Measurements from ENCODE around the gene LMO7.

Gene LMO7

DNA sequence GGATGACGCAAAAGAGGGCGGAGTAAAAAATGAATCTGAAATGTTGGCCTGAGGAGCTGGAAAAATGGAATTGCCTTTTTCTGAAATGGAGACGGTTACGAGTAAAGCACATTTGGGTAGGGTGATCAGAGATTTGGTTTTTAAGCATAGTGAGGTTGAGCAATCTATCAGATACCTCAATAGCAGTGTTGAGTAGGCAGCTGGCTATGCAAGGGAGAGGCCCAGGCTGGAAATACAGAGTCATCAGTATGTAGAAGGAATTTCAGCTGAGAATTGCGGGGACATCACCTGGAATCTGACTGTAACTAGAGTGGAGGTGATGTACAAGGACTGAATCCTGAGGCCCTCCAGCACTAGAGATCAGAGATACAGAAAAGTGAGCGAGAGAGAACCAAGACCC is 224.8 kb downstream of the LMO7 start:
- DNase-seq = no peak

DNA sequence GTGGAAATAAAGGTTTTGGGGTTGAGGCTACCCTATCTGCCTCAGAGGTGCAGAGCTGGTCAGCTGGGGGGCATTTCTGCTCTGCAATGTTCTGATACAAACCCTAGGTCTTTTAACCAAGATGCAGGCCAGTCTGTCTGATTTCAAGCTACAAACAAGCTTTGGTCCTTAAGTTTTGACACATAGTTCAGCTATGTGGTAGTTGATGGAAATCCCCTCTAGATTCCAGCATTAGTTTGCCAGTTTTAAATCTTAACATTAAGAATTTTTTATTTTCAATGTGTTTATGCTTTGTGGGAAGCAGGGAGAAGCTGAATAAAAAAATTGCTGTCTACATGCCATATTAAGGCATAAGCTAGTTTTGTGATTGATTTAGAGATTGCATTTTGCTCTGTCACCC is 225.7 kb downstream of the LMO7 start:
- no peak for DNase-seq

DNA sequence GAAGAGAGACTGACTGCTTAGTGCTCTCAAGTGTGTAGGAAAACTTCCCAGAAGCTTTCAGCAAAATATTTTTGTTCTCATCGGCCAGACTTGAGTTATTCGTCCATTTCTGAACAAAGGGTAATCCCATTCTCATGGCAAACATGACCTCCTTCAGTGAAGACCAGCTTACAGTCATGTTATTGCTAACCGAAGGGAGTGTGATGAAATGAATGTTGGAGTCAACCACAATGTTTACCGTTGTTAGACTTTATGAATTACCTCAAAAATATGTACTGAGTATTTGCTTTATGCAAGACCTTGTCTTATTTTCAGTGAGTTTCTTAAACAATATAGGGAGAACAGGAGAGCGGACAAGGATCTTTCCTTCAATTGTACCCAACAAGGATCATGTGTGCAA is 228.6 kb downstream of the LMO7 start:
- no peak for DNase-seq

DNA sequence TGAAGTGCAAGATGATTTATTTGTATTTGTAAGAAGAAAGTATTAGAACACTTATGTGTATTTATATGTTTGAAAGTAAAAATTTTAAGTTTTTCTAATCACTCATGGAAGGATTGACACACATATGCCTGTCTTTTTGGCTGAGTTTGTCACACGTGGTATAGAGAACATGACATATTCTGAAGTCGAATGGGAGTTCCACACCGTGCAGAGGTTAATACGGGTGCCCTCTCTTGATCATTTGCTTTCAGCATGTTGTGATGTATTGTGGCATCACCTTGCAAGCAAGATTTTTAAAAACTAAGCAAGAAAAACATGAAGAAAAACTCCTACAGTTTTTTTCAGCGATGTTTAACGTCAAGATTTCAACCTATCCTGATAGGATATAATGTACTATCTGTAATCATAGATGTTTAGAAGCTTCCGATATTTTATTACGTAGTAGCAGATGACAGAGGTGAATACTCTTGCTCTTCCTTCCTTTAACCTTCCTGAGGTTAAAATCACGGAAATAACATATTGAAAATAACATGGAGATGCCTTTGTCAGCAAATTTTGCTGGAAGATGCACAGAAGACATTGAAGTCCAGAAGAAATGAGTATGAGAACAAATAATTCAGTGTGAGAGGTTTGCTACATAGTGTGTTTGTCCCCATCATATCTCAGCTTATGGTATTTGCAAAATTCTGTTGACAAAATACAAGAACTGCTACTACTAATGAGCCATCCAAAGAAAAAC is 231.4 kb downstream of the LMO7 start:
- no peak for DNase-seq

DNA sequence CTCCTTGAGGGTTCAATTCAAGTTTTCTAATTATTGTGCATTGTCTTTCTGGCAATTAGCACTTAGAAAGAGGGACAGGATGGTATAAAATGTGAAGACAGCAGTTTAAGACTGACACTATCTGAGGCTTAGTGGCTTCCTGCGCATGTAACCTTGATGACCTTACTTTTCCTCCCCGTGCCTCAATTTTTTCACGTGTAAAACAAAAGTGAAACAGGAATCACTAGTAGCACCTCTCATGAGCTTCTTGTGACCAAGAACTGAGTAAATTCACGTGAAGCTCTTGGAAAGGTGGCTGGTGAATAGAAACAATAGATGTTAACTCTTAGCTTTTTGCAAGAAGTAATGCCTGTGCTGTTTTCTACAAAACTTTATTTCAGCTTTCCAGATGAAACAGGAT is 233.9 kb downstream of the LMO7 start:
- no peak for DNase-seq

DNA sequence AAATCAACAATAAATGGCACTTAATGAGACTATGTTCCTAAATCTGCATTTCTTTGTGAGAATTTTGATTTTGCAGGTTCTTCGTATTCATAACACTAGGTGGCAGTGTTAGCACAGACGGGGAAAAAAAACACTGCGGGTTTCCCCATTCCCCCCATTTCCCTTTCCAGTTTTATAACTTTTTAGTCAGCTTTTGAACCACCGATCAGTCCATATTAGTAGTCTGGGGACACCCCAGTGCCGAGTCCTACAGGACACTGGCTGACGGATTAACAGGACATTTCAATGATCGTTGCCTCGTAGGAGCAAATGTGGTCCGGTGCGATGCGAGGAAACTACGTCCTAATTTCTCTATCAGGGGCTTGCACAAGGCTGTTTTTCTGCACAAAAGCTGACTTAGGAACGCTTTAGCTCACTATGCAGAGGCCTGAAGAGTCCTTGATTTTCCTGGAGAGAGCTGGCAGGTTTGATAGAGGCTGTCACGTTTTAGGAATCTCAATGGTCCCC is 234.3 kb downstream of the LMO7 start:
- DNase-seq = peak; percentile 65

DNA sequence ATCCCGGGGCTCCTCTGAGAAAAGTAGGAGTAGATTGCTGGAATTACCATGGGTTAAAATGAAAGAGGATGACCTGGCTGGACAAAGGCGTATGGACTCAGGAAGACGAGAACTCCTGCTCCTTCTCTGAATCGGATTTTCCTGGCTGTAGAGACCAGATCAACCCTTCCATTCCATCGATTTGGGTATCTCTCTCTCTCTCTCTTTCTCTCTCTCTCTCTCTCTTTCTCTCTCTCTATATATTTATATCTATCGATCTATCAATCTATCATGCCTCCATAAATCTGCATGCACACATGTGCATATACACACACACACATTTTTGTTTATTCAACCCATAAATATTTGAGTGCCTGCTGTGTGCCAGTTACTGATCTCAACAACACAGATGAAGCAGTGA is 234.9 kb downstream of the LMO7 start:
- no peak for DNase-seq

DNA sequence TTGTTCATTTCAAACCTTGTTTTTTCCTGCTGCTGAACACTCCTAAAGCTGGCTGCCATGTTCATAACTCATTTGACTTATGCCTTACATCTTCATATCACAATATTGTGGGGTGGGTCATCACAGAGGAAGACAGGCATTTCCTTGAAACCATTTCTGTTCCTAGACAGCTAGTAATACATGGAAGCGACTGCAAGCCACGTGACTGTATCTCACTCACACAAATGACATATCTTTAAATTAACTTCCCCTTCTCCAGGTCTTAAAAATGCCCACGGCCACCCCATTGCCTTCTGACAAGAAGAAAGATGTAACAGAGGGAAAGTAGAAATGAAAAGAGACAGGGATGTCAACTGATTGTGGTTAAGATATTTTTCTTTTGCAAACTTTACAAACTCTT is 236.8 kb downstream of the LMO7 start:
- peak; percentile 83 for DNase-seq

DNA sequence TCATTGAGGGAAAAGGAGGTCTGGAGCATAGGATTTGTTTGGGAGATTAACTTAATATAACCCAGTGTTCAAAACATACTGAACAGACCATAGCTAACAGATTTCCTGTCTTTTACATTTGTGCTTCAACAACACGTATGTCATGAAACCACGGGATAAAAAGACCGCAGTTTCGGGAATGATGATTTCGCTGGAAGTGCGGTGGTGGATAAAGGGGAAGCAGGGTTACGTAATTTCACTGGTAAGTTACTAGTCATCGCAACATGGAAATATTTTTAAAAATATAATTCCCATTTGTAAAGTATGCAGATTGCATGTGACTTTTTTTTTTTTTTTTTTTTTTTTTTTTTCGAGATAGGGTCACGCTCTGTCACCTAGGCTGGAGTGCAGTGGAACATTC is 237.4 kb downstream of the LMO7 start:
- no peak for DNase-seq

DNA sequence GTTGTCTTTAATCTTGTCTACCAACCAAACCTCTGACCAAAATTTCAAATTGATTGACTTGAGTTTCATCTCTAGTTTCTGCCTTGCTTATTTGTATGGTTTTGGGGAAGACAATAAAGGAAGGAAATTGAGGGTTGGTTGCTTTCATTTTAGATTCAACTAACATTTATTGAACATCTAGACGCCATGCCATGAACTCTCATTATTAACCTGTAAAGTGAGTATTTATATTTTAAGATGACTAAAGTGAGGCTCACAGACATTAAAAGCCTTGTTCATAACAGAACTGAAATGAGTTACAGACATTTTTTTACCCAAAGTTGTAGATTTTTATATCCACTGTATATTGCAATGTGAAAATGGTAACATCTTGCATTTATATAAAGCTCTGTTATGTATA is 239.3 kb downstream of the LMO7 start:
- DNase-seq = no peak

DNA sequence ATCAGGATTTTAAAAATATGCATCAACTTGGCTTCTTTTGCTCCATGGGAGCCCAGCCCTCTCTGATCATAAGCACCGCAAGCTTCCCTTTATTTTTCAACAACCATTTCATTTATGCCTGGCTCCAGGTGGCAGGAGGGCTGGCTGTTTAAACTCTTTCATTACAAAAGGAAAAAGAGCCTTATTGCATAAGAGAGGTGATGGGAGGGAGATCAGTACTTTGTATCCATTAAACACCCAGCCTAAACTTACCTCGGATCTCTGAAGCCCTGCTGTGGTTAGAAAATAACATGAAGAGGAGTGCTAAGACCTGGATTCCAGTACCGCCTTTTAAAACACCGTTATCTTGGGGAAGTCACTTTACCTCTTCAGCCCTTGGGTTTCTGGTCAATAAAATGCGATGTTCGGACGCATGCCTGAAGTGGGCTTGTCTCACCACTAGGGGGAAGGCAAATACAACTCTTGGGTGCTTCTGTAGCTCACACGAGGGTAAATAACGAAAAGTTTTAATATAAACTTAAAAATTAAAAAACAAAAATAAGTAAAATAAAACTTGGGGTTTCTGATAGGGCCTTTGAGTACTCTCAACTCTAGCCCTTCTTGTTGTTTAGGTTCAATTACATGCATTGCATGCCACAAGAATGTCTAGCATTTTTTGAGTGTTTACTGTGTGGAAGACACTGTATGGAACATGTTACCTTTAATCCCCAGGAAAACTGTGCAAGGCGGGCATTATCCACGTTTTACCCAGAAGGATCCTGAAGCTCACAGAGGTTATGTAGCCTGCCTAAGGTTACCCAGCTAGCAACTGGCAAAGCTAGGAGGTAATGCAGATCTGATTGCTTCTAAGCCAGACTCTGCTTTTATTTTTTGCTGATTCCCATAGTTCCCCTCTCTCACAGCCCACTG is 240.3 kb downstream of the LMO7 start:
- DNase-seq = peak; percentile 88

DNA sequence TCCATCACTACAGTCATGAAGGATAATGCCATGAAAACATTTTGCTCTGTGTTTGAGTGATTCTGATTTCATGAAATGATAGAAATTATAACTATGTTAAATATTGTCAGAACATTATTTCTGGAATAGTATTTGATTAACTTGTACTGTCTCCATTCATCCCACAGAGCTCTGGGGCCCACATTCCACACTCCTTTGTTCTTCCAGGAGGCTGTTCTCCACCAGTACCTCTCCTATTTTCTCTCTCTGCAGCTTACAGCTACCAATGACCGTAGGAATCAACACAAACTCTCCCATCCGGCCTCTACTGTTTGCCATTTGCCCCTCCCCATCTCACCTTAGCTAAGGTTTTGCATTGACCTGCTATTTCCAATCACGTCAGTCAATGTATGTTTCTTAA is 240.9 kb downstream of the LMO7 start:
- no peak for DNase-seq

DNA sequence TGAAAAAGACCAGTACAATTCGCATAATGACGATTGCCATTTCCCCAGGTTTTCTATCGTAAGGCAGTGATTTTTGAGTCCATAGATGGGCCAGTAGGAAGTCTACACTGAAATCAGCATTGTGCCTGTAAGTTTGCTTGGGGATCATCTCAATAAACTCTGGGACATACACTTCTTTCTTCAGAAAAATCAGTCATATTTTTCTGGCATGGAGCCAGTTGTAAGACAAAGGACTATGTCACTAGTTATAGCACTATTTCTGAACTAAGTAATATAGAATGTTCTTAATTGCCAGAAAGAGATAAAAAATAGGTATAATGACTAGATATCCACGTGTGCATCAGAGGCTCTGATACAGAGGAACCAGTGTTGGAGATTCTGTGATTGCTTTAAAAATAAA is 243.5 kb downstream of the LMO7 start:
- no peak for DNase-seq

DNA sequence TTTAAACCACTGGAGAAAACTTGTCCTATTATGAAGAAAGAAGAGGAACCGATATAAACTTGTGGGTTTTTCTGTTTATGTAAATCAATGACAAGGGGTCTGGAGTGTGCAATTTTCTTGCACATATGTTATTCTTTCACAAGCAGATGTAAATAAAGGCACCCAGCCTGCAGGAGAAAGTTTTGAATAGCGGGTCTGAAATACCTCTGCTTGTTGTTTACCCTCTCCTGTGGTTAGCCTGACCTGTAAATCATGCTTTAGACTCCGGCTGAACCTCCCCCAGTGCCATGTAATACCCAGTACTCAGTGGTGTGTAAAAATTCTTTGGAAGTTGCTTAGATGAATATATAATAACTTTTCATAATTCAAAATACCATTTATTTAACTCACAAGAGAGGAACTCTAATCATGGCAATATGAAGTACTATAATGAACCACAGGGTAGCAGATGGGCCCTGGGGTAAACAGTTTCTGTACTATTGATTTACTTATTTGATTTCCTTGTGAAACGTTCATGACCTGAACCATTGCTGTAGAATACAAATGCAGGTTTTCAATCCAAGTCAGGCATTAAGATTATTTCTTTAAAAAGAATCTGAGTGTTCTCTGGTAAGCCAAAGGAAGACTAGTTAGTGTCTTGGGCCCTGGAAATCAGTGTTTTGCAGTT is 245.1 kb downstream of the LMO7 start:
- DNase-seq = no peak

DNA sequence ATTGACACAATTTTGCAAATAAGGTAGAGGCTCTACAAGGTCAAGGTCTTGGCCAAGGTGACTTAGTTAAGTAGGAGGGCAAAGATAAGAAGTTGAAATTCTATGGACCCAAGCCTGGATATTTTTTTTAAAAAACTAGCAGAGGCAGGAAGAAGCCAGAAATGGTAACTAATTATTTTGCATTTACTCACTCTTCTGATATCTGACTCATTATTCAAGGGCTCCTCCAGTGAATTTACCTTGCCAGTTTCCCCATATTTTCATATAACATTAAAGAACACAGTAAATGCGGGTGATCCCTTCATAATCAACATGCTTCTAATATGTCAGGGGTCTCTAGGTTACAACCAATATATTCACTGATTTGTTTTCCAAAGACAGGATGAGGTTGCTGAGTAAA is 246.1 kb downstream of the LMO7 start:
- no peak for DNase-seq

DNA sequence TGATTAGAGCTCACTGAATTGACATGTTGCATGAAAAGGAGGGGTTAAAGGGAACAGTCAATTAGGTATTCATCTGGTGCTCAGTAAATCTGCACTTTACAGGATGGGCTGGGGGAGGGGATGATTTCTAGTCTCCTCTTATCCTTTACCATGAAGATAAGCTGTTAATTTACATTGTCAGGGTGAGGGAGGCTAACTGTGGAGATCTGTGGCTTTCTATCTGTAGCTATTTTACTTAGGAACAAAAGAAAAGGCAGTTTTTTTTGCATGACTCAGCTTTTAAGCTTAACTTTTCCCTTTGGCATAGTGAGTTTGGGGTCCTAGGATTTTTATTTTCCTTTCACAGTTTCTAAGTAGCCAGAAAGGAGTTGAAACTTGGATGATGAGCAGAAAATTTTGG is 253.3 kb downstream of the LMO7 start:
- DNase-seq = peak; percentile 86

DNA sequence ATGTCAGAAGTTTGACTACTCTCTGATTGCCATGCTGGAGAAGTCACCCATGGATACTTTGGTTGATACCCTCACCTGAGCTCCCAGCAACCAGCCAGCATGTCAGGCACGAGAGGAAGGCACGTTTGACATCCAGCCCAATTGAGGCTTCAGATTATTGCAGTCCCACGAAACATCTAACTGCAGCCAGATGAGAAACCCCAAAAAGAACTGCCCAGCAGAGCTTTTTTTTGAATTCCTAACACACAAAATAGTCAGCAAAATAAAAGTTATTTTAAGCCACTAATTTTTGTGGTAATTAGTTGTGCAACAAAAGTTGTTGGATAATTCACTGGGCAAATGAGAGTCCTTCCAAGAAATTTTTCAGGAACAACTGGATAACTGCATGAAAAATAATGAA is 259.0 kb downstream of the LMO7 start:
- no peak for DNase-seq

DNA sequence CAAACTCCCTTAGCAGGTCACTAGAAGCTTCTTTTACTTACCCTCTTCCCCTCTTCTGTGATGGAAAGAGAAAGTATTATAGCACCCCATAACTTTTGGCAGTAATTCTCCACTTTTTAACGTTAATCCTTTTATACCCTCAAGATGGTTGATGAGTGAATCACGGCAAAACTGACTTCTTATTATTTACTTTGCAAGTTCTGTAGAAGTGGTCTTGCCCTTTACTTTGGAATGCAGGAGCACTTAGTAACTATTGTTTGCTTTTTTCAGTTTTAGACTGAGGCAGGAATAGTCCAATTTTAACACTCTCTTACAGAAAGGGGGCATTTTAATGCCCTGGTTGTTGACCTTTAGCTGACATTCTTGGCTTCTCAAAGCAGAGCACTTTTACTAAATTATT is 260.1 kb downstream of the LMO7 start:
- no peak for DNase-seq

DNA sequence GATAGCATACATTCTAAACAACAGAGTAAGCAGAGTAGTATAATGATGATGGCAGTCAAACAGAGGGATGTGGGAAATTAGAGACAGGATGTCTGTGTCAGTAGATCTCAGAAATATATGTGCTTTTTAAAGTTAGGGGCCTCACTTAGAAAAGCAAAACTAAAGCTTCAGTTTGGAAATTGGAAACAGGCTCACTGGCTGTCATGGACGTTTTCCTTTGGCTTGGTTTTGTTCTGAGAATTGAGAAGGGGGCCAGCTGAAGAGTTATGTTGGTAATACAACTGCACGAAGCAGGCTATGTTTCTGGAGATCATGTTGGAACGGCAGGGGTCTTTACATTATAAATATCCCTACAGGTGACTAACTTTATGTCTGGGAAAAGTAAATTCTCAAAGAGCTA is 261.3 kb downstream of the LMO7 start:
- DNase-seq = no peak

DNA sequence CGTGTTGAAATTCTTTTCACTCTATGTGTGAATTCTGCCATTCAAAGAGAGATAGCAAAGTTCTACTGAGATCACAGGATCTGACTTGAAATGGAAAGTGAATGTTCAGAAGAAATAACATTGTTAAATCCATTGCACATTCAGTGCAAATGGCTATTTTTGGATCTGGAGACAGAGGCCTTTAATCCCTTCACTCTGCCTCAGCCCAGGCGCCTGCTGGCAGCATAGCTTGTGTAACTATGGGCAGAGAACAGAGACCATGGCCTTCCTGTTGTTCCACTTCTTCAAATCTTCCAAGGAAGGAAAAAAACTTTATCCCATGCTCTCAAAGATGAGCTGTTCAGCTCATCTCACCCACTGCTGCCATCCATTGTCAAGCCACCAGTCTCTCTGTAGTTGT is 265.4 kb downstream of the LMO7 start:
- no peak for DNase-seq

DNA sequence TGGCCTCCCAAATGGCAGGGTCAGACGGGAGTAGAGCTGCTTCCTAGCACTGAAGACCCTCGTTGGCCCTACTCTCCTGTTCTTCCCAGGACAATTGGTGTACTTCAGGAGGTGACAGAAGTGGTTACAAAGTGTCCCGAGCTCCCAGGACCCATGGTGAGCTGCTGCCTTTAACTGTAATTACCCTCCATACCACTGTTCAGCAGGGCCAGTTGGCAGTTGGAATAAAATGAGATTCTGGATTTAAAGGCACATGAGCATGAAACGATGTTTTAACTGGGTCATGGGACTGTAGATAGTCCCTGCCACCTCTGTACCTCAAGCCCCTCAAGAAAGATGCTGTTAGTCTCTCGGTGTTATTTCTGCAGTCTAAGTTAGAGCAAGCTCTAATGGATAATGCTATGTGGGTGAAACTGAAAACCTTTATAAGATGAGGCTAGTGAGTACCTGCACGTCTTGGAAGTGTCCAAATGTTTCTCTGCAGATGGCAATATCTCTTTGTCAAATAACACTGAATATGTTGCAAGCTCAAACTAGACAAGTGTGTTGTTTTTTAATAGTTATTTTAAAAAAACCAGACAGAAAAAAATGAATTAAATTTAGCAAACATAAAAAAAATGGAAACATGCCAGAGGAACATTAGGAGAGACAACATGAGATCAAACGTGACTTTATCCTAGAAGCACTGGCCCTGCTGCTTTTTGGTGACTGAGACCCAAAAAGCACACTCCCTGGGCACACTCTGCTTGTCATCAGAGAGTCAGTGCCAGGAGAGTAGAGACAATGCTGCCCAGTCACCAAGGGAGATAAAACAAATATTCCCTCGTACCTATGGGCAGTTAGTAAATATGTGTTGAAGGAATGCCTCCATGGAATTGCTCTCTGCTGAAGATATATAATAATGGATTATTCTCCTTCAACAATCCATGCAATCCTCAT is 266.3 kb downstream of the LMO7 start:
- no peak for DNase-seq

DNA sequence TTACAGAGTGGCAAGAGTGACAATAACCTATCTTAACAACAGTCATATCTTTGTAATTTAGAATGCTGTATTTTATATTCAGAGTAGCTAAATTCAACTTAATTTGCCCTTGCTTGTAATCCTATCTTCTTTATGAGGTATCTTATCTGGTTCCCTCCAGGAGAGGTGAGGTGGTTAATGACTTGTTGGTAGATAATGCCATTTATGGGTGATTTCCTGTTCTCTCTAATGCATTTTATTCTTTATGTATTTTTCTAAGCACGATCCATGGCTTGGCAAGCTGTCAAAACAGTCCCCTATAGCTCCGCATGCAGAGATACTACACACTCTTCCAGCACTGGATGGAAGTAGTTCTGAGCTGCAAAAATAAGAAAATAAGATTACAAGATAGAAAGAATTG is 267.9 kb downstream of the LMO7 start:
- DNase-seq = no peak

DNA sequence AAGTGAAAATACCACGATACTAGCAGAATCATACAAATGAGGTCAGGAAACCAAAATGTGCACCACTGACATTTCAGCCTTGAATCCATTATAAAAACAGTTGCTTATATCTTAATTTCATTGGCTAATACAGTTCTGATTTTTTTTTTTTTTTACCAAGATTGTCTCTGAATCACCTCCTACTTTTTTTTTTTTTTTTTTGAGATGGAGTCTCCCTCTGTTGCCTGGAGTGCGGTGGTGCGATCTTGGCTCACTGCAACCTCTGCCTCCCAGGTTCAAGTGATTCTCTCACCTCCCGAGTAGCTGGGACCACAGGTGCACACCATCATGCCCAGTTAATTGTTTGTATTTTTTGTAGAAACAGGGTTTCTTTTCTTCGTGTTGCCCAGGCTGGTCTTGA is 270.2 kb downstream of the LMO7 start:
- no peak for DNase-seq
